SK-N-SH (cell line): ENCODE measurements around the gene C1orf174.

Source experiments
- GABPA ChIP-seq: IDR thresholded peaks from 2 replicates; pipeline ENCODE4 v1.4.0; 2012; ENCODE audit warnings: low read depth, mild to moderate bottlenecking
- JUND ChIP-seq: IDR thresholded peaks from 2 replicates; pipeline ENCODE4 v1.4.0; 2012
- NRF1 ChIP-seq: IDR thresholded peaks from 2 replicates; pipeline ENCODE4 v1.6.1; 2012; ENCODE audit warnings: low read depth, mild to moderate bottlenecking, low read length
- RAD21 ChIP-seq: IDR thresholded peaks from 2 replicates; pipeline ENCODE4 v1.6.1; 2012; ENCODE audit warnings: mild to moderate bottlenecking, low read length
- RXRA ChIP-seq: IDR thresholded peaks from 2 replicates; pipeline ENCODE4 v1.4.0; 2012; ENCODE audit warnings: low read depth, mild to moderate bottlenecking, borderline replicate concordance
- SMC3 ChIP-seq: IDR thresholded peaks from 2 replicates; pipeline ENCODE4 v1.6.1; 2012; ENCODE audit warnings: low read depth, low read length, improper control_type of control experiment
- TEAD4 ChIP-seq: IDR thresholded peaks from 2 replicates; pipeline ENCODE4 v1.4.0; 2012; ENCODE audit warnings: mild to moderate bottlenecking, borderline replicate concordance; ENCODE audit not compliant: insufficient read depth
- TF ChIP-seq, protein P1 (sequence below): fragments of 200-600 bp; sonication (generic); IDR thresholded peaks from 2 replicates; pipeline ENCODE4 v1.6.1; 2017; ENCODE audit warnings: antibody characterized with exemption, mild to moderate bottlenecking, moderate library complexity
- TF ChIP-seq, protein P2 (sequence below): IDR thresholded peaks from 2 replicates; pipeline ENCODE4 v1.4.0; 2012; ENCODE audit warnings: low read depth, borderline replicate concordance

DNA sequence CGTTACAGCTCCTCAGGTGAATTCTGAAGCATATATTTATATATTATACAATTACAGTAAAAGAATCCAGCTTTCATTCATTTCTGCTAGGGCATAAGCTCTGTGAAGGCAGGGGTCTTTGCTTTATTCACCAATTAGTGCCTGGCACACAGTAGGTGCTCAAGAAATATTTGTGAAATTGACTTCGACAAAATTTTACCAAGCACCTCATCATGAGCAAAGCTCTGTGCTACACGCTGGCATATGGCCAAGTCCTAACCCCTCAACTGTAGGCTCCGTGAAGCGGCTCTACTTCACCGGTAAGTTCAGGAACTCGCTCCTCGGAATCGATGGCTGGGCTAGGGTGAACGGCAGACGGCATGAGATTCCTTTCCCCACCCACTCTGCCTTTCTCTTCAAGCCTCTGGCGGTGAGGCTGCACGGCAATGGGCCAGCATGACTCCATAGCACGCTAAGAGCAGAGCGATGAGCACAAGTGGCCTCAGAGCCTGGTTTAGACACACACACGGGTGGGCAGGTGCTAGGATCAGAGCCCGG is 8.7 kb downstream of the C1orf174 start:
- TF ChIP-seq, protein P1, sequence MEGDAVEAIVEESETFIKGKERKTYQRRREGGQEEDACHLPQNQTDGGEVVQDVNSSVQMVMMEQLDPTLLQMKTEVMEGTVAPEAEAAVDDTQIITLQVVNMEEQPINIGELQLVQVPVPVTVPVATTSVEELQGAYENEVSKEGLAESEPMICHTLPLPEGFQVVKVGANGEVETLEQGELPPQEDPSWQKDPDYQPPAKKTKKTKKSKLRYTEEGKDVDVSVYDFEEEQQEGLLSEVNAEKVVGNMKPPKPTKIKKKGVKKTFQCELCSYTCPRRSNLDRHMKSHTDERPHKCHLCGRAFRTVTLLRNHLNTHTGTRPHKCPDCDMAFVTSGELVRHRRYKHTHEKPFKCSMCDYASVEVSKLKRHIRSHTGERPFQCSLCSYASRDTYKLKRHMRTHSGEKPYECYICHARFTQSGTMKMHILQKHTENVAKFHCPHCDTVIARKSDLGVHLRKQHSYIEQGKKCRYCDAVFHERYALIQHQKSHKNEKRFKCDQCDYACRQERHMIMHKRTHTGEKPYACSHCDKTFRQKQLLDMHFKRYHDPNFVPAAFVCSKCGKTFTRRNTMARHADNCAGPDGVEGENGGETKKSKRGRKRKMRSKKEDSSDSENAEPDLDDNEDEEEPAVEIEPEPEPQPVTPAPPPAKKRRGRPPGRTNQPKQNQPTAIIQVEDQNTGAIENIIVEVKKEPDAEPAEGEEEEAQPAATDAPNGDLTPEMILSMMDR = no peak
- TF ChIP-seq TEAD4 (no peak), SMC3 (no peak), NRF1 (no peak), RXRA (no peak), GABPA (no peak), RAD21 (no peak), JUND (no peak)
- TF ChIP-seq, protein P2, sequence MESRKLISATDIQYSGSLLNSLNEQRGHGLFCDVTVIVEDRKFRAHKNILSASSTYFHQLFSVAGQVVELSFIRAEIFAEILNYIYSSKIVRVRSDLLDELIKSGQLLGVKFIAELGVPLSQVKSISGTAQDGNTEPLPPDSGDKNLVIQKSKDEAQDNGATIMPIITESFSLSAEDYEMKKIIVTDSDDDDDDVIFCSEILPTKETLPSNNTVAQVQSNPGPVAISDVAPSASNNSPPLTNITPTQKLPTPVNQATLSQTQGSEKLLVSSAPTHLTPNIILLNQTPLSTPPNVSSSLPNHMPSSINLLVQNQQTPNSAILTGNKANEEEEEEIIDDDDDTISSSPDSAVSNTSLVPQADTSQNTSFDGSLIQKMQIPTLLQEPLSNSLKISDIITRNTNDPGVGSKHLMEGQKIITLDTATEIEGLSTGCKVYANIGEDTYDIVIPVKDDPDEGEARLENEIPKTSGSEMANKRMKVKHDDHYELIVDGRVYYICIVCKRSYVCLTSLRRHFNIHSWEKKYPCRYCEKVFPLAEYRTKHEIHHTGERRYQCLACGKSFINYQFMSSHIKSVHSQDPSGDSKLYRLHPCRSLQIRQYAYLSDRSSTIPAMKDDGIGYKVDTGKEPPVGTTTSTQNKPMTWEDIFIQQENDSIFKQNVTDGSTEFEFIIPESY = no peak
